ENCODE results near the gene TMEM225.
"Not testable (repeated sequence)": the region's sequence is repeated elsewhere in the genome, so short reads cannot be mapped to it uniquely, and the experiment has no call there.

TMEM225 gene, protein sequence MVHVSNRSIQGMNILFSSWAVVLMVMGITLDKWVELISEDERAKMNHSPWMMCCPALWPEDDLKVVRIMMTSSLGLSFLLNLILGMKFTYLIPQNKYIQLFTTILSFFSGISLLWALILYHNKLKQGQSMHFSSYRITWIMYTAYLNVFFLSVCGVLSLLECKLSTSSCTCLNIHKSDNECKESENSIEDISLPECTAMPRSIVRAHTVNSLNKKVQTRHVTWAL

DNA sequence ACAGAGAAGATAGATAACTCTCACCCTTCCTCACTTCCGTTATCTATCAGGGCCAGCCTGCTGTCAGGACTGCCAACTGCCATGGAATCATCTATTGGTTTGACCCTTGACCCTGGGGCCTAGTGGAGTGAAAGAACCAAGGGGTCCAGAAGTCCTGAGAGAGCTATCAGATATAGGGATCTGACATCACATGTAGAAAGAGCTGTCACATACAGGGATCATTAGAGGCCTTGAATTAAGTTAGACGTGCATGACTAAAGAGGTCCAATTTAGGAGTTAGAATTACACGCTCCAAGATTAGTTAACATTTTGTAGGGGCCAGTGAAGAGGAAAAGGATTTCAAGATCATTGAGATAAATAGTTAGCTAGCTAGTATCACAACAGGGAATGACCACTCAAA is at the start of gene TMEM225:
Gene TMEM225 (minus strand): TSS at position 101 of the 400 bp plus-strand sequence. CDS start 245 bp downstream, outside the sequence.
- DNase-seq (ENCODE audit: extremely low spot score, insufficient read length, low read depth) (no peak), FAIRE-seq (no peak)

DNA sequence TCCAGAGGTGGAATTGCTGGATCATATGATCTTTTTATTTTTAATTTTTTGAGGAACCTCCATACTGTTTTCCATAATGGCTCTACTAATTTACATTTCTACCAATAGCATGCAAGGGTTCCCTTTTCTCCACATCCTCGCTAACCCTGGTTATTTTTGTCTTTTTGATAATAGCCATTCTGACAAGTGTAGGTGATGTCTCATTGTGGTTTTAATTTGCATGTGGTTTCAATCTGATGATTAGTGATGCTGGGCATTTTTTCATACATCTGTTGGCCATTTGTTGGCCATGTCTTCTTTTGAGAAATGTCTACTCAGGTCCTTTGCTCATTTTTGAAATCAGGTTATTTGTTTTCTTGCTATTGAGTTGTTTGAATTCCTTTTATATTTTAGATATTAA is 38.6 kb upstream of the TMEM225 start:
- FAIRE-seq: no peak

DNA sequence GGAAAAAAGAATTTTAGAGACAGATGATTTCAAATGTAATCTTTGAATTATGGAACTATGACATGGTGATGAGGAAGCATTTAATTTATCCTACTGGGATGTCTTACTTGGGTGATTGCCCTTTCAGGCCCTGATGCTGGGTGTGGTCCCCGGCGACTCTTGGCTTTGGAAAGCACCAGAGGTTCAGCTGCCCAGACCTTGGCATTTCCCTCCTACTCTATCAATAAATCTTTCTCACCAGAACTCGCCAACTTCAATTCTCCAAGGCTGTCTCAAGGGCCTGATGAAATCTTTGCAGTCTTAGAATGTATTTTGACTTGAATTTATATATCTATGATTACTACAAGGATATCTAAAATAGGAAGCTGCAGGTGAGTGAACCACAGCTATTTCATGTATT is 35.5 kb upstream of the TMEM225 start:
- DNase-seq (ENCODE audit: extremely low spot score, insufficient read length, low read depth) (no peak), FAIRE-seq (no peak)

More for the DNA sequence above, 38.6 kb upstream of the TMEM225 start:
- DNase-seq (ENCODE audit: extremely low spot score, insufficient read length, low read depth): no peak

DNA sequence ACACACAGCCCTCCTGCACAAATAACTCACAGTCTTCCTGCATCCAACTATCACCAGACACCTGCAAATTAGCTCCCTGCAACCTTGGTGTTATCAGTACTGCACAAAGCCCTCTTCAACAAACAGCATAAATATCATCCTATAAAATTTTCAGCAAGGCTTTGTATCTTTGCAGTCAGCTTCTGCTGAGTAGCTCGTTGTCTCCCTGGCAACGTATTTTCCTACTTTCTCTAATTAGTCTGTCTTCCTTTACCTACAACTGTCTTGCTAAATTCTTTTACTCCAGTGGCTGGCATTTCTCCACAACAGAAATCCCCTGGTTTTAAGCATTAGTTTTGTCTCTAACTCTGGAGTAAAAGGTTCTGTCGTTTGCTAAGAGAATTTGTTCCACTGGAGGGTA is 20.4 kb upstream of the TMEM225 start:
- FAIRE-seq (no peak), DNase-seq (ENCODE audit: extremely low spot score, insufficient read length, low read depth) (no peak)

DNA sequence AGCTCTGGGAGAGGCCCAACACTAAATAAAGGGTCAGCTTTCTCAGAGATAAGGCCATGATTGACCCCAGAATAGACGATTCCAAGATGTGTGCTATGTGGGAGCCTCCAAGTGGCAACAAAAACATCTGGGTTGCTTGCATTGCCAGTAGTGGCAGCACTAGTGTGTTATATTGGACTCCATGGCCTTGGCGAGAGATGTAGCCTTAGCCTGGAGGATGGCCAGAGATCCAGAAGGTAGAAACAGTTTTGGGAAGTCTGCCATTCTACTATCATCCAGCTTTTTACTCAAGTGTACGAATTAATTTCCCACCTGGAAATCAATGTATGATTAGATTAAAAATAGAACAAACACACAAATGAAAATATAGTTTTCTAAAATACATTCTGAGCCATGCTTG is 19.5 kb upstream of the TMEM225 start:
- FAIRE-seq (no peak), DNase-seq (ENCODE audit: extremely low spot score, insufficient read length, low read depth) (no peak)

DNA sequence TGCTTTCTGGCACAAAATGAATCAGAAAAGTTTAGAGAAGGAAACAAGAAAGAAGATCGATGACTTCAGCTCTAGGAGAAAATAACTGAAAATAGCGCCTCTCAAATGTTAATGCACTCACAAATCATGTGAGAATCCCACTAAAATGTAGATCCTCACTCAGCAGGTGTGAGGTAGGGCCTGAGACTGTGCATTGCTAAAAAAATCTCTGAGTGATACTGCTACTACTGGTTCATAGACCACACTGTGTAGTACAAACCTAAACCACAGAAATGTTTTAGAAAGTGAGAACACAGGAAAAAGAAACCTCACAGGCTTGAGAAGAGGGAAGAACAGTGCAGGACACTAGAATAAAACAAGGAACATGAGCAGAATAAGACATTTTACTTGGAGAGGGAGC is 18.5 kb upstream of the TMEM225 start:
- FAIRE-seq (no peak), DNase-seq (ENCODE audit: extremely low spot score, insufficient read length, low read depth) (no peak)

DNA sequence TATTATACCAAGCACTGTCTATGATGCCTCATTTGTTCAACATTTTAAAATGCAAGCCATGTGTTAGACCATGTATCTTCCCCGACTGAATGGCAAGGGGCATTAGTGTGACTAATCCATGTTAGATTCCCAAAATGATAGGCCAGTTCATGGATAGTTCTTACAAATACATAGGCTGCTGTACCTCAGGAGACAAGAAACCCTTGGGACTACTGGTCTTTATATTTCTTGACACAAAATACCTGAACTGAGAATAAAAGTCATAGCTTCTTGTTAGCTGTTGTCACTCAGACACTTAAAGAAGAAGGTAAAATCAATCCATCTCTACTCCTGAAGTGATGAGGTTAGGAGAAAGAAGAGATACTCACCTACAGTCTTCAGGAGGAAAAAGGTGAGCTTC is 16.4 kb upstream of the TMEM225 start, which contains the start of gene OR8D4:
Gene OR8D4 (plus strand): TSS at position 301 of the 400 bp plus-strand sequence. CDS start 4,265 bp downstream, outside the sequence.
- no peak for FAIRE-seq
- no peak for DNase-seq (ENCODE audit: extremely low spot score, insufficient read length, low read depth)

DNA sequence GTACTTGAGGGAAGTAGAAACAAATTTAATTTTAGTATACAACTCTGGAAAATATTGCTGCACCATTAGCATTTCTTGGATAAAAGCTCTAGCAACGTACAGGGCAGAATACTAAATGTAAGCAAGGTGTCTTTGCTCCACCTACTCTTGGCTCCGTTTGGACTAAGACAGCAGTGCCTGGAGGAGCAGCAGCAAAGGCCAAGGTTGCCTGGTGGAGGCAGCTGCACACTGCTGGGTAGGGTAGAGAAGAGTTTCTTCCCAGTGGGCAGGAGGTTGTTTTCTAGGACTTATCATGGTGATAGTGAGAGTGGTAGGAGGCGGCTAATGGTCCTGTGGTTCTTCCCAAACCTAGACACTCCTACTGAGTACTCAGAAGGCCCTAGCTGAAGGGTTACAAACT is 14.3 kb upstream of the TMEM225 start:
- DNase-seq (ENCODE audit: extremely low spot score, insufficient read length, low read depth) (no peak), FAIRE-seq (no peak)

DNA sequence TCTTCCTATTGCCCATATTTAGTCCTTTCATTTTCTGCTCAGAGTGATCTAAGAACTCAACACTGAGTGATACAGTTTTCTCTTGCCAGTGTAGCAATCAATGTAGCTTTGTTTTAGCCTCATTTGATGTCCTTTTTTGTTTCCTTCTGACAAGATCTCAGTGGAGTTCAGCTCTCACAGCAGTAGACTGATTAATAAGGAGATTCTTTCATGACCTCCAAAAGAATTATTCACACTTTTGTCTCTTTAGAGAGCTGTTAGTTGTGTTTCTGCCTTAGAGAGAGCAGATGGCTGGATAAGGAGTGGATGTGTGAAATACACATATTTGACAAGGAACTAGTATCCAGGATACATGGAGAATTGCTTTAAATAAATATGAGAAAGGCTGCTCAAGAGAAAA is 6.6 kb upstream of the TMEM225 start:
- FAIRE-seq (no peak), DNase-seq (ENCODE audit: extremely low spot score, insufficient read length, low read depth) (no peak)

DNA sequence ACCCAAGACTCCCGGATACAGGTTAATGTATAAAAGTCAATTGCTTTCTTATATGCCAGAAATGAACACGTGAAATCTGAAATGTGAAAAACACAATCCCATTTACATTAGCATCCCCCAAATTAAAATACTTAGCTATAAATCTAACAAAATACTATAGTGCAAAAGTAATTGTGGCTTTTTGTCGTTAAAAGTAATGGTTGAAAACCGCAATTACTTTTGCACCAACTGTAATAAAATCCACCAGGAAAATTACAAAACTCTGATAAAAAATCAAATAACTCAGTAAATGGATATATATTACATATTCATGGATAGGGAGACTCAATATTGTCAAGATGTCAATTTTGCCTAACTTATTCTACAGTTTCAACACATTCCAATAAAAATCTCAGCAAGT is 4.6 kb downstream of the TMEM225 start:
- DNase-seq (ENCODE audit: extremely low spot score, insufficient read length, low read depth): no peak
- no peak for FAIRE-seq

DNA sequence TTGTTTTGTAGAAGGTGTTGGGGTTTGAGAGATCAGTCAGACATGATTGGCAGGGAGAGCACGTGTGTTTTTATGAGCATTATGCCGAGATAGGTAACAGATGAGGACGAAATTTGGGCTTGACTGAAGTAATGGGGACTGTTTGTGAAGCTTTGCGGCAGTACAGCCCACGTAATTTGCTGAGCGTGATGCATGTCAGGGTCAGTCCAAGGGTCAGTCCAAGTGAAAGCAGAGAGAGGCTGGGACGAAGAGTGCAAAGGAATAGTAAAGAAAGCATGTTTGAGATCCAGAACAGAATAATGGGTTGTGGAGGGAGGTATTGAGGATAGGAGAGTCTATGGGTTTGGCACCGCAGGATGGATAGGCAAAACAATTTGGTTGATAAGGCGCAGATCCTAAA is 17.7 kb downstream of the TMEM225 start:
- DNase-seq (ENCODE audit: extremely low spot score, insufficient read length, low read depth); FAIRE-seq: not testable (repeated sequence)

DNA sequence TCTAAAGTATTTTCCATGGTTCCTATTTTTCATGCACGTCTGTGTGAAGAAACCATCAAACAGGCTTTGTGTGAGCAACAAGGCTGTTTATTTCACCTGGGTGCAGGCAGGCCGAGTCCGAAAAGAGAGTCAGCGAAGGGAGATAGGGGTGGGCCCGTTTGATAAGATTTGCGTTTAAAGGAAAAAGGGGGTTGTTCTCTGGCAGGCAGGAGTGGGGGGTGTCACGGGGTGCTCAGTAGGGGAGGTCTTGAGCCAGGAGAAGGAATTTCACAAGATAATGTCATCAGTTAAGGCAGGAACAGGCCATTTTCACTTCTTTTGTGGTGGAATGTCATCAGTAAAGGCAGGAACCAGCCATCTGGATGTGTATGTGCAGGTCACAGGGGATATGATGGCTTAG is 20.2 kb downstream of the TMEM225 start:
- not testable (repeated sequence) for DNase-seq (ENCODE audit: extremely low spot score, insufficient read length, low read depth); FAIRE-seq

DNA sequence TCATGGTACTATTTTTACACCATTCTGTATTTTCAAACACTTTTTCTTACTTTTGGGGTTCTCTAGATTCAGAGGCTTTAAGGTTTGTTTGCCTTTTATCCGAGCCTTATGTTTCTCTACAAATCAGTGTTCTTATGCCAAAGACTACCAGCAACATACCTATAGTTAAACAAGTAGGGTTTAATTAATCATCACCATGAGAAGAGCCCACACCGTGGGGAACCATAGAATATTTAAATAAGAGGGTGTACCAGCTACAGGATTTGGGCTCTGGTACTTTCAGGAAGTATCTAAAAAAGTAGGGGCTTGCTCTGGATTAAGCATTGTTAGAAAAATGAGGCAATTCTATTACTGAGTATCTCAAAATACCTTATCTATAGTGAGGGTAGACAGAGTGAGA is 25.7 kb downstream of the TMEM225 start:
- FAIRE-seq (no peak), DNase-seq (ENCODE audit: extremely low spot score, insufficient read length, low read depth) (no peak)

DNA sequence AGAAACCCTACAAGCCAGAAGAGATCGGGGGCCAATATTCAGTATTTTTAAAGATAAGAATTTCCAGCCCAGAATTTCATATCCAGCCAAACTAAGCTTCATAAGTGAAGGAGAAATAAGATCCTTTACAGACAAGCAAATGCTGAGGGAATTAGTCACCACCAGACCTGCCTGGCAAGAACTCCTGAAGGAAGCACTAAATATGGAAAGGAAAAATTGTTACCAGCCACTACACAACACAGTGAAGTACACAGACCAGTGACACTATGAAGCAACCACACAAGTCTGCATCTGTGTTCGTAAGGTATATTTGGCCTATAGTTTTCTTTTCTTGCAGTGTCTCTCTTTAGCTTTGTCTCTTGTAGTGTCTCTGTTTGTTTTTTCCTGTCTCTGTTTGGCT is 29.0 kb downstream of the TMEM225 start:
- FAIRE-seq (no peak), DNase-seq (ENCODE audit: extremely low spot score, insufficient read length, low read depth) (no peak)

DNA sequence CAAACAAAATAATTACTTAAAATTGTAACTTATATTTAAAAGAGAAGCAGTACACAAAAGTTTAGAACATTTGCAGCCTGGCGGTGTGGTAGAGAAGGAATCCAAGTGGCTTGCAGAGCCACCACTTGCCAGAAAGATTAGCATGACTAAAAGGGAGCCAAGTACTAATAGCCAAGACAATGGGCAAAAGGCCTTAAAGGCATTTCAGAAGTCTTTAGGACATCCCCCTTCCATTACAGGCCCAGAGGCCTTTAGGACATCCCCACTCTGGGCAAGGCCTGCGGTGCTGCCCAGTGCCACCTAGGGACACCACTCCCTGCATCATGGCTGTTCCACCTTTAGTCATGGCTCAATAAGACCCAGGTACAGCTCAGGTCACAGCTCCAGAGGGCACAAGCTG is 32.4 kb downstream of the TMEM225 start:
- no peak for DNase-seq (ENCODE audit: extremely low spot score, insufficient read length, low read depth)
- FAIRE-seq: no peak

DNA sequence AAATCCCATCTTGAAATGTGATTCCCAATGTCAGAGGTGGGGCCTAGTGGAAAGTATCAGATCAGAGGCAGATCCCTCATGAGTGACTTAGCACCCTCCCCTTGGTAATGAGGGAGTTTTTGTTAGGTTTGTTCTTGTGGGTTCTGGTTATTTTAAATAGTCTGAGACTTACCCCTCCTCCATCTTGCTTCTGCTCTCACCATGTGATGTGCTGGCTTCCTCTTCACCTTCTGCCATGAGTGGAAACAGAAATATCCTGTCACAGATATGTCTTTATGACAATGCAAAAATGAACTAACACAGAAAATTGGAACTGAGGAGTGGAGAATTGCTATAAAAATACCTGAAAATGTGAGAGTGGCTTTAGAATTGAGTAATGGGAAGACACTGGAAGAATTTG is 33.1 kb downstream of the TMEM225 start:
- FAIRE-seq (no peak), DNase-seq (ENCODE audit: extremely low spot score, insufficient read length, low read depth) (no peak)

DNA sequence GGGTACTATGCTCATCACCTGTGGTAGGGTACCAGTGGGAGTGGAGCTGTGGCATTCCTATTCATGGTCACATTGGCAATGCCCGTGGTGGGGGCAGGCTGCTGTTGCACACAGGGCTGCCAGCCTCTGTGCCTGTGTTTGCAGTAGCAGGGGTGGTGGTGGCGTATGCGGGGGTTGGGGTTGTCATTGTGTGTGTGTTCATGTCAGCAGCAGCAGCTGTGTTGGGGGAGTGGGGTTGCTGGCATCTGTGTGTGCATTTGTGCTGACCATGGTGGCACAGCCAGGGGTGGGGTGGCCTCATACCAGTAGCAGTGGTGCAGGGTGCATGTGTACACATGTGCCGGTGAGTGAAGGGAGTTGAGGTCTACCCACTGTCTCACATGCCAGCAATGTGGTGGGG is 34.4 kb downstream of the TMEM225 start:
- DNase-seq (ENCODE audit: extremely low spot score, insufficient read length, low read depth) (no peak), FAIRE-seq (no peak)

DNA sequence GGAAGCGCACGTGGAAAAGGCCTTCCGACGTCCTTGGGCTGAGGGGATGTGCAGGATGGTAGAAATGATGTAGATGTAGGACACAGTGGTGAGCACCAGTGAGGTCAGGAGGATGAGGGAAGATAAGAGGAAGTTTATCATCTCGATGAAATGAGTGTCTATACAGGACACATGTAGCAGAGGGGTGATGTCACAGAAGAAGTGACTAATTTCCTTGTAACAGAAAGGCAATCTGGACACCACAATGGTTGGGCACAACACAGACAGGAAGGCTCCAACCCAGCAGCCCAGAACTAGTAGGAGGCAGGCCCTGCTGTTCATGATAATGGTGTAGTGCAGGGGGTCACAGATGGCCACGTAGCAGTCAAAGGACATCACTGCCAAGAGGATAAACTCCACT is 44.3 kb downstream of the TMEM225 start:
- DNase-seq (ENCODE audit: extremely low spot score, insufficient read length, low read depth) (no peak), FAIRE-seq (no peak)

DNA sequence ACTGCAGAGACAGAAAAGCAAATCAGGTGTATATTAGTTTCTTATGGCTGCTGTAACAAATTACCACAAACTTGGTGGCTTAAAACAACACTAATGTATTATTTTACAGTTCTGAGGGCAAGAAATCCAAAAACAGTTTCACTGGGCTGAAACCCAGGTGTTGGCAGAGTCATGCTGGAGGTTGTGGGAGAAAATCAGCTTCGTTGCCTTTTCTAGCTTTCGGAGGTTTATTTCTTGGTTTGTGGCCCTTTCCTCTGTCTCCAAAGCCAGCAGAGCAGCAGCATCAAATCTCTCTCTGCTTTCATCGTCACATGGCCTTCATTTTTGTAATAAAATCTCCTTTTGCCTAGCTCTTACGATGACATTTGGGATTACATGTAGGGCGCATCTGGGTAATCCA is 46.3 kb downstream of the TMEM225 start:
- DNase-seq (ENCODE audit: extremely low spot score, insufficient read length, low read depth) (no peak), FAIRE-seq (no peak)

DNA sequence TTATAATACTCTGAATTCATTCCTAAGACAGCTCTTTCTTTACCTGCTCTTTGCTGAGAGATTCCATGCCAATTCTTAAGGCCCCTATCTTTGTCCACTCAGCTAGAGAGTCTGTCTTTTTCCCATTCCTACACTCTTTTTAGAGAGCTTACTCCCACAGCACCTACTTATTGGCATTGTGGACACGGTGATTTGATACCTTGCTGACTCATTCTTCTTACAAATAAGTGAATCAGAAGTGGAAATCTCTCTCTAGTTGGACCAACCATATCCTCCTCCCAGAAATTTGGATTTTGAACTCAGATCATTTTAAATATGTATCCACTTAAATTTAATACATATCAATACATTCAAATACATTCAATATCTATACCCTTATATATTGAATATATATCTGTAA is 46.8 kb downstream of the TMEM225 start:
- FAIRE-seq (no peak), DNase-seq (ENCODE audit: extremely low spot score, insufficient read length, low read depth) (no peak)

DNA sequence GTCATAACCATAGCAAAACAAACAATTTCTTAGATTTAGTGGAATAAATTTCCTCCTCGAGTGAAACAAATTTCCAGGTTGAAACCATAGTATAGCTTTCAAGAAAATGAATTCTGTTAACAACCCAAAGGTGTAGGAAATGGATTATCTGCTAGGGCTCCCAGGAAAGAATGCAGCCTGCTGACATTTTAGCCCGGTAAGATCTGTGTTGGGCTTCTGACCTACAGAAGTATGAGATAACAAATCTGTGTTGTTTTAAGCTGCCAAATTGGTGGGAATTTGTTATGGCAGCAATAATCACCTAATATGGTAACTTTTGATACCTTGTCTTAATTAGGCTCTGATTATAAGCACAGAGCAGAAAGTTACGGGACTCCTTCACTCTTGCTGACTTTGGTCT is 47.3 kb downstream of the TMEM225 start:
- no peak for FAIRE-seq
- DNase-seq (ENCODE audit: extremely low spot score, insufficient read length, low read depth): no peak

DNA sequence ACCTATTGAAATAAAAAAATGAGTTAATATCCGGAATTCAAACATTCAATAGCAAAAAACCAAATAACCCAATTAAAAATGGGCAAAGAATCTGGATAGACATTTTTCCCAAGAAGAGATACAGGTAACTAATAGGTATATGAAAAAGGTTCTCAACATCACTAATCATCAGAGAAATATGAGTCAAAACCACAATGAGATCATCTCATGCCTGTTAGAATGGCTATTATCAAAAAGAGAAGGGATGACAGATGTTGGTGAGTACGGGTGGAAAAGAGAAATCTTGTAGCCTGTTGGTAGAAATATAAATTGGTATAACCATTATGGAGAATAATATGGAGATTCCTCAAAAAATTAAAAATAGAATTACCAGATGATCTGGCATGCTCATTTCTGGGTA is 52.4 kb downstream of the TMEM225 start:
- DNase-seq (ENCODE audit: extremely low spot score, insufficient read length, low read depth) (no peak), FAIRE-seq (no peak)
